ACHN (cell line): ENCODE measurements around the gene GJA4.
"Not testable (repeated sequence)": the region's sequence is repeated elsewhere in the genome, so short reads cannot be mapped to it uniquely, and the experiment has no call there.

ENCODE experiments used
- DNase-seq: peaks from one replicate; pipeline ENCODE4 v3.0.0-alpha.2; 2015
- in situ Hi-C: cut with HindIII; loops from 2 replicates; pipeline ENCODE4 v1.10.0; 2017; ENCODE audit warnings: low sequenced_read_pairs, low pct_ligation_motif_present, low pct_unique_long_range_greater_than_20kb

The GJA4 gene

GRCh38 chr1:34785231-34785874, 7.4 kb upstream of the GJA4 start:
- in situ Hi-C loops: no loop called here
- DNase-seq: no peak

- in situ Hi-C loops: no loop called here
- DNase-seq: no peak
Observed at GRCh38 chr1:34785875-34786470, 6.8 kb upstream of the GJA4 start.

GRCh38 chr1:34786521-34787325, 6.1 kb upstream of the GJA4 start:
- in situ Hi-C loops: no loop called here
- DNase-seq: peak; percentile 59

GRCh38 chr1:34787461-34788420, 5.1 kb upstream of the GJA4 start:
- in situ Hi-C loops: no loop called here
- DNase-seq: no peak

- in situ Hi-C loops: no loop called here
- no peak for DNase-seq
Observed at GRCh38 chr1:34790985-34791384, 1.8 kb upstream of the GJA4 start.

GRCh38 chr1:34792424-34792823, 375 bp upstream of the GJA4 start:
- DNase-seq: no peak
- in situ Hi-C loops: no loop called here

GRCh38 chr1:34794001-34794789, 1.4 kb downstream of the GJA4 start:
- in situ Hi-C loops: no loop called here
- peak; percentile 62 for DNase-seq

- no peak for DNase-seq
- in situ Hi-C loops: no loop called here
Observed at GRCh38 chr1:34794790-34795180, 2.0 kb downstream of the GJA4 start.

- in situ Hi-C loops: no loop called here
Observed at GRCh38 chr1:34795916-34796315, 3.1 kb downstream of the GJA4 start.

GRCh38 chr1:34796990-34797389, 4.2 kb downstream of the GJA4 start:
- in situ Hi-C loops: no loop called here
- no peak for DNase-seq

More at GRCh38 chr1:34795916-34796315, 3.1 kb downstream of the GJA4 start:
- DNase-seq: no peak

- in situ Hi-C loops: no loop called here
- no peak for DNase-seq
Observed at GRCh38 chr1:34800214-34800613, 7.4 kb downstream of the GJA4 start.

GRCh38 chr1:34803770-34804169, 11.0 kb downstream of the GJA4 start:
- in situ Hi-C loops: no loop called here
- no peak for DNase-seq

GRCh38 chr1:34806396-34806795, 13.6 kb downstream of the GJA4 start:
- DNase-seq: no peak
- in situ Hi-C loops: no loop called here

GRCh38 chr1:34808051-34808810, 15.4 kb downstream of the GJA4 start:
- in situ Hi-C loops: no loop called here
- no peak for DNase-seq

- in situ Hi-C loops, DNase-seq: not testable (repeated sequence)
Observed at GRCh38 chr1:34810781-34811180, 18.0 kb downstream of the GJA4 start.

GRCh38 chr1:34816332-34816731, 23.5 kb downstream of the GJA4 start:
- DNase-seq: no peak
- in situ Hi-C loops: no loop called here

- DNase-seq: no peak
- in situ Hi-C loops: no loop called here
Observed at GRCh38 chr1:34816778-34817177, 24.0 kb downstream of the GJA4 start.
